ENCODE data around the gene PLCB4.

GRCh38 chr20:9214685-9215084 lies 145.8 kb downstream of the PLCB4 start:
- TF ChIP-seq CREB1 (CRISPR knock-in tag; IDR thresholded peaks at IDR 0.05): no peak
- no peak for TF ChIP-seq CTCF (IDR thresholded peaks at IDR 0.05)
- no peak for TF ChIP-seq RELA (CRISPR knock-in tag; IDR thresholded peaks at IDR 0.05; ENCODE audit: borderline replicate concordance)
- no peak for TF ChIP-seq ZNF281 (CRISPR knock-in tag; IDR thresholded peaks at IDR 0.05)
- TF ChIP-seq ESRRA (CRISPR knock-in tag; IDR thresholded peaks at IDR 0.05; ENCODE audit: borderline replicate concordance): no peak
- TF ChIP-seq AFF4 (CRISPR knock-in tag; IDR thresholded peaks at IDR 0.05; ENCODE audit: borderline replicate concordance): no peak
- TF ChIP-seq JUN (CRISPR knock-in tag; IDR thresholded peaks at IDR 0.05): no peak
- TF ChIP-seq FOXJ3 (CRISPR knock-in tag; IDR thresholded peaks at IDR 0.05; ENCODE audit: borderline replicate concordance): no peak
- TF ChIP-seq USF1 (CRISPR knock-in tag; IDR thresholded peaks at IDR 0.05): no peak
- no peak for TF ChIP-seq IRF1 (CRISPR knock-in tag; IDR thresholded peaks at IDR 0.05)

All from WTC11 (cell line).